HL-60 (cell line): ENCODE results near the gene LRSAM1.

Experiments
- POLR2AphosphoS5 ChIP-seq: IDR thresholded peaks from 2 replicates; pipeline ENCODE4 v1.6.1; 2012; ENCODE audit warnings: low read depth
- TF ChIP-seq, protein P1 (sequence below): IDR thresholded peaks from one replicate; pipeline ENCODE4 v1.5.1; 2011; ENCODE audit warnings: low read length, control low read depth, inconsistent platforms; ENCODE audit not compliant: insufficient read depth
- TF ChIP-seq, protein P2 (sequence below): IDR thresholded peaks from 2 replicates; pipeline ENCODE4 v1.6.1; 2012; ENCODE audit warnings: low read depth; ENCODE audit not compliant: insufficient replicate concordance

GRCh38 chr9:127541865-127542264, 90.6 kb downstream of the LRSAM1 start:
- TF ChIP-seq, protein P1, sequence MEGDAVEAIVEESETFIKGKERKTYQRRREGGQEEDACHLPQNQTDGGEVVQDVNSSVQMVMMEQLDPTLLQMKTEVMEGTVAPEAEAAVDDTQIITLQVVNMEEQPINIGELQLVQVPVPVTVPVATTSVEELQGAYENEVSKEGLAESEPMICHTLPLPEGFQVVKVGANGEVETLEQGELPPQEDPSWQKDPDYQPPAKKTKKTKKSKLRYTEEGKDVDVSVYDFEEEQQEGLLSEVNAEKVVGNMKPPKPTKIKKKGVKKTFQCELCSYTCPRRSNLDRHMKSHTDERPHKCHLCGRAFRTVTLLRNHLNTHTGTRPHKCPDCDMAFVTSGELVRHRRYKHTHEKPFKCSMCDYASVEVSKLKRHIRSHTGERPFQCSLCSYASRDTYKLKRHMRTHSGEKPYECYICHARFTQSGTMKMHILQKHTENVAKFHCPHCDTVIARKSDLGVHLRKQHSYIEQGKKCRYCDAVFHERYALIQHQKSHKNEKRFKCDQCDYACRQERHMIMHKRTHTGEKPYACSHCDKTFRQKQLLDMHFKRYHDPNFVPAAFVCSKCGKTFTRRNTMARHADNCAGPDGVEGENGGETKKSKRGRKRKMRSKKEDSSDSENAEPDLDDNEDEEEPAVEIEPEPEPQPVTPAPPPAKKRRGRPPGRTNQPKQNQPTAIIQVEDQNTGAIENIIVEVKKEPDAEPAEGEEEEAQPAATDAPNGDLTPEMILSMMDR: no peak
- TF ChIP-seq, protein P2, sequence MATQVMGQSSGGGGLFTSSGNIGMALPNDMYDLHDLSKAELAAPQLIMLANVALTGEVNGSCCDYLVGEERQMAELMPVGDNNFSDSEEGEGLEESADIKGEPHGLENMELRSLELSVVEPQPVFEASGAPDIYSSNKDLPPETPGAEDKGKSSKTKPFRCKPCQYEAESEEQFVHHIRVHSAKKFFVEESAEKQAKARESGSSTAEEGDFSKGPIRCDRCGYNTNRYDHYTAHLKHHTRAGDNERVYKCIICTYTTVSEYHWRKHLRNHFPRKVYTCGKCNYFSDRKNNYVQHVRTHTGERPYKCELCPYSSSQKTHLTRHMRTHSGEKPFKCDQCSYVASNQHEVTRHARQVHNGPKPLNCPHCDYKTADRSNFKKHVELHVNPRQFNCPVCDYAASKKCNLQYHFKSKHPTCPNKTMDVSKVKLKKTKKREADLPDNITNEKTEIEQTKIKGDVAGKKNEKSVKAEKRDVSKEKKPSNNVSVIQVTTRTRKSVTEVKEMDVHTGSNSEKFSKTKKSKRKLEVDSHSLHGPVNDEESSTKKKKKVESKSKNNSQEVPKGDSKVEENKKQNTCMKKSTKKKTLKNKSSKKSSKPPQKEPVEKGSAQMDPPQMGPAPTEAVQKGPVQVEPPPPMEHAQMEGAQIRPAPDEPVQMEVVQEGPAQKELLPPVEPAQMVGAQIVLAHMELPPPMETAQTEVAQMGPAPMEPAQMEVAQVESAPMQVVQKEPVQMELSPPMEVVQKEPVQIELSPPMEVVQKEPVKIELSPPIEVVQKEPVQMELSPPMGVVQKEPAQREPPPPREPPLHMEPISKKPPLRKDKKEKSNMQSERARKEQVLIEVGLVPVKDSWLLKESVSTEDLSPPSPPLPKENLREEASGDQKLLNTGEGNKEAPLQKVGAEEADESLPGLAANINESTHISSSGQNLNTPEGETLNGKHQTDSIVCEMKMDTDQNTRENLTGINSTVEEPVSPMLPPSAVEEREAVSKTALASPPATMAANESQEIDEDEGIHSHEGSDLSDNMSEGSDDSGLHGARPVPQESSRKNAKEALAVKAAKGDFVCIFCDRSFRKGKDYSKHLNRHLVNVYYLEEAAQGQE: no peak
- TF ChIP-seq POLR2AphosphoS5: no peak
